GM12878 (cell line): ENCODE data around the gene ITPRIPL1. TPM values are rescaled to one million over a fixed set of nuclear protein-coding genes. Genes with fewer than 3 reads are reported as not detected.

Experiments used
- BMI1 ChIP-seq: fragments of 450-650 bp; IDR thresholded peaks from 2 replicates; pipeline ENCODE4 v1.6.1; 2016; ENCODE audit warnings: mild to moderate bottlenecking, moderate library complexity, borderline replicate concordance
- CREB1 ChIP-seq: IDR thresholded peaks from 2 replicates; pipeline ENCODE4 v1.6.1; 2012; ENCODE audit warnings: low read depth, mild to moderate bottlenecking, inconsistent platforms
- EP300 ChIP-seq, 2 experiments: fragments of 150-350 bp in 1 of 2; IDR thresholded peaks; 2 replicates each; pipeline ENCODE4 v1.6.1; 2011 to 2012; ENCODE audit warnings: low read depth in 2 of 2, low read length in 2 of 2, borderline replicate concordance in 1 of 2, improper control_type of control experiment in 1 of 2, inconsistent platforms in 1 of 2; ENCODE audit not compliant: control insufficient read depth in 1 of 2
- NFIC ChIP-seq: IDR thresholded peaks from 2 replicates; pipeline ENCODE4 v1.6.1; 2012; ENCODE audit warnings: low read depth, mild to moderate bottlenecking, inconsistent platforms, low read length, moderate library complexity
- NRF1 ChIP-seq: conservative IDR thresholded peaks from 2 replicates; pipeline ENCODE4 v1.6.1; 2011; ENCODE audit warnings: mild to moderate bottlenecking, low read depth, low read length, improper control_type of control experiment
- PAX8 ChIP-seq: fragments of 450-650 bp; IDR thresholded peaks from 2 replicates; pipeline ENCODE4 v1.6.1; 2017; ENCODE audit warnings: mild to moderate bottlenecking, moderate library complexity
- PML ChIP-seq: IDR thresholded peaks from 2 replicates; pipeline ENCODE4 v1.6.1; 2012; ENCODE audit warnings: low read length, inconsistent platforms
- ZNF274 ChIP-seq: IDR thresholded peaks from one replicate; pipeline ENCODE4 v1.8.0; 2011; ENCODE audit not compliant: insufficient read length, insufficient read depth
- polyA plus RNA-seq, 11 experiments: library from polyadenylated mRNA; depleted of rRNA in 4 of 11; unstranded in 6 of 11; stranded (reverse) in 5 of 11; fragments of >200 nt; fragmentation: Nextera tagmentation in 4 of 11; fragmentation: Illumina TruSeq in 1 of 11; extraction: Ambion mirVana in 4 of 11; extraction: Trizol in 1 of 11; gene quantifications; 1 replicate in 1 of 11; 2 replicates in 10 of 11; pipeline versions ENCODE4 v1.2.1 to v1.2.3, GENCODE V29; 2011 to 2016; ENCODE audit warnings: inconsistent platforms in 2 of 11, missing spikeins in 2 of 11, low read depth in 1 of 11
- total RNA-seq, 4 experiments: library from RNA; depleted of rRNA in 3 of 4; stranded (reverse); fragments of >200 nt in 3 of 4; fragmentation: Illumina TruSeq in 1 of 4; extraction: Trizol in 1 of 4; gene quantifications; 2 replicates each; pipeline versions ENCODE4 v1.2.1 to v1.2.3, GENCODE V29; 2013 to 2021
- TF ChIP-seq, protein P1 (sequence below), 3 experiments: IDR thresholded peaks in 2 of 3; conservative IDR thresholded peaks in 1 of 3; 2 replicates each; pipeline ENCODE4 v1.5.1; 2011; ENCODE audit warnings: low read depth in 3 of 3, low read length in 3 of 3, mild to moderate bottlenecking in 3 of 3, control low read depth in 2 of 3, moderate library complexity in 2 of 3, inconsistent platforms in 1 of 3, mixed read lengths in 1 of 3; ENCODE audit not compliant: control insufficient read depth in 2 of 3, insufficient read depth in 1 of 3; ENCODE audit errors: extremely low read depth in 1 of 3
- TF ChIP-seq, protein P2 (sequence below): IDR thresholded peaks from 2 replicates; pipeline ENCODE4 v1.6.1; 2012; ENCODE audit warnings: mild to moderate bottlenecking, low read depth, low read length
- TF ChIP-seq, protein P3 (sequence below): fragments of 450-650 bp; IDR thresholded peaks from 2 replicates; pipeline ENCODE4 v1.6.1; 2017; ENCODE audit warnings: mild to moderate bottlenecking, moderate library complexity
- TF ChIP-seq, protein P4 (sequence below): IDR thresholded peaks from 2 replicates; pipeline ENCODE4 v1.6.1; 2011; ENCODE audit warnings: mild to moderate bottlenecking, low read depth, low read length, moderate library complexity; ENCODE audit not compliant: insufficient replicate concordance
- TF ChIP-seq, protein P5 (sequence below): fragments of 450-650 bp; IDR thresholded peaks from 2 replicates; pipeline ENCODE4 v1.6.1; 2017; ENCODE audit warnings: antibody characterized with exemption, mild to moderate bottlenecking, moderate library complexity

ITPRIPL1 gene
- total and polyA plus RNA-seq, 10 of the 15 experiments (the other 5 are each of a cell fraction or from before 2014, with no cell fraction given) = 4.9 to 28.7 (median 14.3) TPM

DNA sequence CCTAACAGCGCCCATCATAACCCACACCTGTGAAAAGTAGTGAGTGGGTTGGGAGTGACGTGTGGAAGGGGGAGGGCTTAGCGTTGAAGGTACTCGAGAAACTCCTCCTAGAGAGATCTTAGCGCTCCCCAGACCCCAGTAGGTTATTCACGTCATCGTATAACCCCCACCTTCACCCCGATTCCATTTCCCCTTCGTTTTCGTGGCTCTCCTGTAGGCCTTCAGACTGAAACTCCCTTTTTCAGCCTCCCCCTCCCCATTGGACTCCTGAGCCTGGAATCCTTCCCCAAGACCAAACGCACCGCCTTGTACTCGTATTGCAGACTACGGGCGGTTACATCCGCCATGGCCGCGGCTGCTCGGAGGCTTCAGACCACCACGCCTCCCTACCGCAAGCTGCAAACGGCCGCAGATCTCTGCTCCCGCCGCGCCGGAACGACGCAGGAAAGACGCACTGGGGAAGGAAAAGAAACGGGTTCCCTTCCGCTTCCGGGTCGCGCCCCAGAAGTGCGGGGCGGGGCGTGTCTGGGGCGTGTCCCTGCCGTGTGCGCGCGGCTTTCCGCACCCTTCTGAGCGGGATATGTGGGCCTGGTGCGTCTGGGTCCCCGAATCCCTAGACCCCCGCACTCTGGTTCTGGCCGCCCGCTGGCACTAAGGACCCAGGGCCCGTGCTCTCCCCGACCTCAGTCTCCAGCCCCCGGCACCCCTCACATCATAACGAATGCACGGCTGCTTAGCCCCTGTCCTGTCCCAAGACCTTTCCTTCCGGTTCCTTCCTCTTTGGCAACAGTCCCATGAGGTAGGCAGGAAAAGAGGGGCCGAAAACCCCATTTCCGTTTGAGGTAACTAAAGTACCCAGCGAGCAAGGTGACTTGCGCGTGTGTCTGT is 19.8 kb upstream of the ITPRIPL1 start, which contains the start of gene SNRNP200 (continued):
- no peak for TF ChIP-seq NRF1
- TF ChIP-seq PML = peak; percentile 97
- no peak for TF ChIP-seq BMI1
- TF ChIP-seq, protein P1, sequence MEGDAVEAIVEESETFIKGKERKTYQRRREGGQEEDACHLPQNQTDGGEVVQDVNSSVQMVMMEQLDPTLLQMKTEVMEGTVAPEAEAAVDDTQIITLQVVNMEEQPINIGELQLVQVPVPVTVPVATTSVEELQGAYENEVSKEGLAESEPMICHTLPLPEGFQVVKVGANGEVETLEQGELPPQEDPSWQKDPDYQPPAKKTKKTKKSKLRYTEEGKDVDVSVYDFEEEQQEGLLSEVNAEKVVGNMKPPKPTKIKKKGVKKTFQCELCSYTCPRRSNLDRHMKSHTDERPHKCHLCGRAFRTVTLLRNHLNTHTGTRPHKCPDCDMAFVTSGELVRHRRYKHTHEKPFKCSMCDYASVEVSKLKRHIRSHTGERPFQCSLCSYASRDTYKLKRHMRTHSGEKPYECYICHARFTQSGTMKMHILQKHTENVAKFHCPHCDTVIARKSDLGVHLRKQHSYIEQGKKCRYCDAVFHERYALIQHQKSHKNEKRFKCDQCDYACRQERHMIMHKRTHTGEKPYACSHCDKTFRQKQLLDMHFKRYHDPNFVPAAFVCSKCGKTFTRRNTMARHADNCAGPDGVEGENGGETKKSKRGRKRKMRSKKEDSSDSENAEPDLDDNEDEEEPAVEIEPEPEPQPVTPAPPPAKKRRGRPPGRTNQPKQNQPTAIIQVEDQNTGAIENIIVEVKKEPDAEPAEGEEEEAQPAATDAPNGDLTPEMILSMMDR (IDR thresholded peaks at IDR 0.05 in 2 of 3, conservative IDR thresholded peaks at IDR 0.05 in 1 of 3; ENCODE audit: control insufficient read depth in 2 of 3, extremely low read depth in 1 of 3, insufficient read depth in 1 of 3, low read depth in 3 of 3, low read length in 3 of 3) = no peak
- TF ChIP-seq ZNF274 = no peak
- TF ChIP-seq, protein P2, sequence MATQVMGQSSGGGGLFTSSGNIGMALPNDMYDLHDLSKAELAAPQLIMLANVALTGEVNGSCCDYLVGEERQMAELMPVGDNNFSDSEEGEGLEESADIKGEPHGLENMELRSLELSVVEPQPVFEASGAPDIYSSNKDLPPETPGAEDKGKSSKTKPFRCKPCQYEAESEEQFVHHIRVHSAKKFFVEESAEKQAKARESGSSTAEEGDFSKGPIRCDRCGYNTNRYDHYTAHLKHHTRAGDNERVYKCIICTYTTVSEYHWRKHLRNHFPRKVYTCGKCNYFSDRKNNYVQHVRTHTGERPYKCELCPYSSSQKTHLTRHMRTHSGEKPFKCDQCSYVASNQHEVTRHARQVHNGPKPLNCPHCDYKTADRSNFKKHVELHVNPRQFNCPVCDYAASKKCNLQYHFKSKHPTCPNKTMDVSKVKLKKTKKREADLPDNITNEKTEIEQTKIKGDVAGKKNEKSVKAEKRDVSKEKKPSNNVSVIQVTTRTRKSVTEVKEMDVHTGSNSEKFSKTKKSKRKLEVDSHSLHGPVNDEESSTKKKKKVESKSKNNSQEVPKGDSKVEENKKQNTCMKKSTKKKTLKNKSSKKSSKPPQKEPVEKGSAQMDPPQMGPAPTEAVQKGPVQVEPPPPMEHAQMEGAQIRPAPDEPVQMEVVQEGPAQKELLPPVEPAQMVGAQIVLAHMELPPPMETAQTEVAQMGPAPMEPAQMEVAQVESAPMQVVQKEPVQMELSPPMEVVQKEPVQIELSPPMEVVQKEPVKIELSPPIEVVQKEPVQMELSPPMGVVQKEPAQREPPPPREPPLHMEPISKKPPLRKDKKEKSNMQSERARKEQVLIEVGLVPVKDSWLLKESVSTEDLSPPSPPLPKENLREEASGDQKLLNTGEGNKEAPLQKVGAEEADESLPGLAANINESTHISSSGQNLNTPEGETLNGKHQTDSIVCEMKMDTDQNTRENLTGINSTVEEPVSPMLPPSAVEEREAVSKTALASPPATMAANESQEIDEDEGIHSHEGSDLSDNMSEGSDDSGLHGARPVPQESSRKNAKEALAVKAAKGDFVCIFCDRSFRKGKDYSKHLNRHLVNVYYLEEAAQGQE = no peak
- TF ChIP-seq, protein P3, sequence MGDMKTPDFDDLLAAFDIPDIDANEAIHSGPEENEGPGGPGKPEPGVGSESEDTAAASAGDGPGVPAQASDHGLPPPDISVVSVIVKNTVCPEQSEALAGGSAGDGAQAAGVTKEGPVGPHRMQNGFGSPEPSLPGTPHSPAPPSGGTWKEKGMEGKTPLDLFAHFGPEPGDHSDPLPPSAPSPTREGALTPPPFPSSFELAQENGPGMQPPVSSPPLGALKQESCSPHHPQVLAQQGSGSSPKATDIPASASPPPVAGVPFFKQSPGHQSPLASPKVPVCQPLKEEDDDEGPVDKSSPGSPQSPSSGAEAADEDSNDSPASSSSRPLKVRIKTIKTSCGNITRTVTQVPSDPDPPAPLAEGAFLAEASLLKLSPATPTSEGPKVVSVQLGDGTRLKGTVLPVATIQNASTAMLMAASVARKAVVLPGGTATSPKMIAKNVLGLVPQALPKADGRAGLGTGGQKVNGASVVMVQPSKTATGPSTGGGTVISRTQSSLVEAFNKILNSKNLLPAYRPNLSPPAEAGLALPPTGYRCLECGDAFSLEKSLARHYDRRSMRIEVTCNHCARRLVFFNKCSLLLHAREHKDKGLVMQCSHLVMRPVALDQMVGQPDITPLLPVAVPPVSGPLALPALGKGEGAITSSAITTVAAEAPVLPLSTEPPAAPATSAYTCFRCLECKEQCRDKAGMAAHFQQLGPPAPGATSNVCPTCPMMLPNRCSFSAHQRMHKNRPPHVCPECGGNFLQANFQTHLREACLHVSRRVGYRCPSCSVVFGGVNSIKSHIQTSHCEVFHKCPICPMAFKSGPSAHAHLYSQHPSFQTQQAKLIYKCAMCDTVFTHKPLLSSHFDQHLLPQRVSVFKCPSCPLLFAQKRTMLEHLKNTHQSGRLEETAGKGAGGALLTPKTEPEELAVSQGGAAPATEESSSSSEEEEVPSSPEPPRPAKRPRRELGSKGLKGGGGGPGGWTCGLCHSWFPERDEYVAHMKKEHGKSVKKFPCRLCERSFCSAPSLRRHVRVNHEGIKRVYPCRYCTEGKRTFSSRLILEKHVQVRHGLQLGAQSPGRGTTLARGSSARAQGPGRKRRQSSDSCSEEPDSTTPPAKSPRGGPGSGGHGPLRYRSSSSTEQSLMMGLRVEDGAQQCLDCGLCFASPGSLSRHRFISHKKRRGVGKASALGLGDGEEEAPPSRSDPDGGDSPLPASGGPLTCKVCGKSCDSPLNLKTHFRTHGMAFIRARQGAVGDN = no peak; the same call in 1 of the 2 replicates
- peak; percentile 88 for TF ChIP-seq CREB1
- 0 out of 4 replicates have a peak, but pooled peaks of 1 of the 2 experiments have one; percentile 33 for TF ChIP-seq EP300 (IDR thresholded peaks at IDR 0.05; ENCODE audit: borderline replicate concordance in 1 of 2, control insufficient read depth in 1 of 2, low read depth in 2 of 2, low read length in 2 of 2)
- TF ChIP-seq PAX8 = no peak
- TF ChIP-seq, protein P4, sequence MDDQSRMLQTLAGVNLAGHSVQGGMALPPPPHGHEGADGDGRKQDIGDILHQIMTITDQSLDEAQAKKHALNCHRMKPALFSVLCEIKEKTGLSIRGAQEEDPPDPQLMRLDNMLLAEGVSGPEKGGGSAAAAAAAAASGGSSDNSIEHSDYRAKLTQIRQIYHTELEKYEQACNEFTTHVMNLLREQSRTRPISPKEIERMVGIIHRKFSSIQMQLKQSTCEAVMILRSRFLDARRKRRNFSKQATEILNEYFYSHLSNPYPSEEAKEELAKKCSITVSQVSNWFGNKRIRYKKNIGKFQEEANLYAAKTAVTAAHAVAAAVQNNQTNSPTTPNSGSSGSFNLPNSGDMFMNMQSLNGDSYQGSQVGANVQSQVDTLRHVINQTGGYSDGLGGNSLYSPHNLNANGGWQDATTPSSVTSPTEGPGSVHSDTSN = peak; percentile 54
- TF ChIP-seq, protein P5, sequence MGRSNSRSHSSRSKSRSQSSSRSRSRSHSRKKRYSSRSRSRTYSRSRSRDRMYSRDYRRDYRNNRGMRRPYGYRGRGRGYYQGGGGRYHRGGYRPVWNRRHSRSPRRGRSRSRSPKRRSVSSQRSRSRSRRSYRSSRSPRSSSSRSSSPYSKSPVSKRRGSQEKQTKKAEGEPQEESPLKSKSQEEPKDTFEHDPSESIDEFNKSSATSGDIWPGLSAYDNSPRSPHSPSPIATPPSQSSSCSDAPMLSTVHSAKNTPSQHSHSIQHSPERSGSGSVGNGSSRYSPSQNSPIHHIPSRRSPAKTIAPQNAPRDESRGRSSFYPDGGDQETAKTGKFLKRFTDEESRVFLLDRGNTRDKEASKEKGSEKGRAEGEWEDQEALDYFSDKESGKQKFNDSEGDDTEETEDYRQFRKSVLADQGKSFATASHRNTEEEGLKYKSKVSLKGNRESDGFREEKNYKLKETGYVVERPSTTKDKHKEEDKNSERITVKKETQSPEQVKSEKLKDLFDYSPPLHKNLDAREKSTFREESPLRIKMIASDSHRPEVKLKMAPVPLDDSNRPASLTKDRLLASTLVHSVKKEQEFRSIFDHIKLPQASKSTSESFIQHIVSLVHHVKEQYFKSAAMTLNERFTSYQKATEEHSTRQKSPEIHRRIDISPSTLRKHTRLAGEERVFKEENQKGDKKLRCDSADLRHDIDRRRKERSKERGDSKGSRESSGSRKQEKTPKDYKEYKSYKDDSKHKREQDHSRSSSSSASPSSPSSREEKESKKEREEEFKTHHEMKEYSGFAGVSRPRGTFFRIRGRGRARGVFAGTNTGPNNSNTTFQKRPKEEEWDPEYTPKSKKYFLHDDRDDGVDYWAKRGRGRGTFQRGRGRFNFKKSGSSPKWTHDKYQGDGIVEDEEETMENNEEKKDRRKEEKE = no peak
- peak; percentile 51; the same call in 1 of the 2 replicates for TF ChIP-seq NFIC
